KBM-7 (cell line): ENCODE measurements around the gene OCA2.

Source experiments
- DNase-seq: peaks from one replicate; pipeline ENCODE4 v3.0.0-alpha.2; 2015
- in situ Hi-C: fragments of 300-500 bp; cut with MboI; formaldehyde crosslinking; loops from 2 replicates; pipeline ENCODE4 v1.14.3; 2020; ENCODE audit warnings: low sequenced_read_pairs, low pct_unique_long_range_greater_than_20kb, mixed read lengths

The OCA2 gene

GRCh38 chr15:28107111-28107903 is 8.2 kb upstream of the OCA2 start:
- no peak for DNase-seq
- in situ Hi-C loops = no loop called here

- DNase-seq = no peak
- in situ Hi-C loops = no loop called here
These were observed 7.4 kb upstream of the OCA2 start for GRCh38 chr15:28106294-28107110.

- in situ Hi-C loops = no loop called here
- DNase-seq = no peak
These were observed 6.7 kb upstream of the OCA2 start for GRCh38 chr15:28105793-28106192.

GRCh38 chr15:28105224-28105791 is 6.2 kb upstream of the OCA2 start:
- in situ Hi-C loops = no loop called here
- no peak for DNase-seq

GRCh38 chr15:28104326-28104725 is 5.2 kb upstream of the OCA2 start:
- in situ Hi-C loops = no loop called here
- DNase-seq = no peak

- no peak for DNase-seq
- in situ Hi-C loops = no loop called here
These were observed 4.7 kb upstream of the OCA2 start for GRCh38 chr15:28103831-28104230.

GRCh38 chr15:28101983-28102441 is 2.9 kb upstream of the OCA2 start:
- in situ Hi-C loops = no loop called here
- DNase-seq = no peak

- in situ Hi-C loops = no loop called here
- no peak for DNase-seq
These were observed 2.1 kb upstream of the OCA2 start for GRCh38 chr15:28101201-28101600.

GRCh38 chr15:28100516-28101195 is 1.5 kb upstream of the OCA2 start:
- DNase-seq = no peak
- in situ Hi-C loops = no loop called here

GRCh38 chr15:28099555-28100140 is 533 bp upstream of the OCA2 start:
- peak; percentile 44 for DNase-seq
- in situ Hi-C loops = no loop called here

GRCh38 chr15:28098360-28098765 is 752 bp downstream of the OCA2 start:
- no peak for DNase-seq
- in situ Hi-C loops = no loop called here

GRCh38 chr15:28097656-28098359 is 1.3 kb downstream of the OCA2 start:
- no peak for DNase-seq
- in situ Hi-C loops = no loop called here

GRCh38 chr15:28096670-28097431 is 2.3 kb downstream of the OCA2 start:
- no peak for DNase-seq
- in situ Hi-C loops = no loop called here

- in situ Hi-C loops = no loop called here
- DNase-seq = no peak
These were observed 2.8 kb downstream of the OCA2 start for GRCh38 chr15:28096411-28096669.

- in situ Hi-C loops = no loop called here
- no peak for DNase-seq
These were observed 4.2 kb downstream of the OCA2 start for GRCh38 chr15:28094732-28095521.

- DNase-seq = no peak
- in situ Hi-C loops = no loop called here
These were observed 5.2 kb downstream of the OCA2 start for GRCh38 chr15:28093752-28094535.

GRCh38 chr15:28091313-28091712 is 7.8 kb downstream of the OCA2 start:
- no peak for DNase-seq
- in situ Hi-C loops = no loop called here
